ELF-1 (cell line): ENCODE measurements around the gene PIM3.
"Not testable (repeated sequence)": the region's sequence is repeated elsewhere in the genome, so short reads cannot be mapped to it uniquely, and the experiment has no call there.

Experiments used
- DNase-seq: peaks from one replicate; pipeline ENCODE4 v3.0.0-alpha.2; 2016; ENCODE audit warnings: low read depth, low spot score

The PIM3 gene

GRCh38 chr22:49966774-49967705, 6.5 kb downstream of the PIM3 start:
- DNase-seq = peak; percentile 49

GRCh38 chr22:49967706-49968208, 7.2 kb downstream of the PIM3 start:
- DNase-seq = peak; percentile 49

DNA sequence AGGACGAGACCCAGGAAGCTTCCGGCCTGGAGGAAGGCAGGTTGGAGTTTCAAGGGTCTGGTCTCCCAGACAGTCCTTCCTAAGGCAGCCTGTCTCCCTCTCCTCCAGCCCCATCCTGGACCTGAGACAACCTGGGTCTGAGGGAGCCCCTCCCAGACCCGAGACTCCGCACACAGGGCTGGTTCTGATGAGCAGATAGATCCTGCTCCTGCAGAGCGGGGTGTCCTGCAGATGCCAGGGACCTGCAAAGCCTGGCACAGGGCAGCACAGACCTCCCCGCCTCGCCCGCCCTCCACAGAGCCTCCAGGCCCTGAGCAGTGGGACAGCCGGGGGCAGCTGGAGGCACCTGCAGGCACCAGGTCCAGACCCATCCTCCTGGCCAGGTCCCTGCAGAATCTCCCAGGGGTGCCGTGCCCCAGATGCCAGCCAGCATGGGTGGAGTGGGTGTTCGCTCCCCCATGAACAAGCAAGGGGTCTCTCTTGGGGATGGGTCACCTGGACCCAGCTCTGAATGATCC, 7.8 kb downstream of the PIM3 start:
- peak; percentile 4 for DNase-seq

DNA sequence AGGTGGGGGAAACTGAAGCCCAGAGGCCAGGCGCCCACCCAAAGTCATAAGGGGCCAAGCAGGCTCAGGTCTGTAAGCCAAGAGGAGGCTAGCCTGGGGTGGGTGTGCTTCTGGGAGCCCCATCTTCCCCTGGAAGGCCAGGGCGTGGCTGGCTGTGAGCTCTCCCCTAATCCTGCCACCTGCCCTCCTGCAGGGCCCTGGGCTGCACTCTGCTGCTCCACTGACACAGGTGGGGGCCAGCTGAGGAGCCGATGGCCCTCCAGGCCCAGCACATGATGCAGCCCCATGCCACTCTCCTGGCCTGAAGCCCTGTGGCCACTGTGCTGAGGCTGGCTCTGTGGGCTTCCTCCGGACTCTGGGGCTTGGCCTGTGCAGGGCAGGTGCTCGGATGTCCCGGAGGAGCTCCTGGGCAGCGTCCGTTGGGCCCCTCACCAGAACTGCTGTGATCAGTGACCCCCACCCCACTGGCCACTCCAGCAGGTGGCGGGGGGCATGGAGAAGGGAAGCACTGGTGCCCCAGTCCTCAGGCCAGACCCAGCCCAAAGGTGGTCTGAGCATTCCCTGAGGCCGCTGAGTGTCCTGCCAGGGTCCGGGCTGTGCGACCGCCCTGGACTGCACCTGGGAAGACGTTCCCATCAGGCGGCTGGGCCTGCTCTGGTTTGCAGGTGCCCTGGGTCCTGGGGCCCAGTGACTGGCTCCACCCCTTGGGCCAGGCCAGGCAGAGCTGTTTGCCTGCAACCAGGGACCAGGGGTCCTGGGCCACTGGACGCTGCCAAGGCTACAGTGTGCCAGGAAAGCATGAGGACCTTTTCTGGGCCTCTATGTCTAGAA, 8.5 kb downstream of the PIM3 start:
- peak; percentile 2 for DNase-seq

DNA sequence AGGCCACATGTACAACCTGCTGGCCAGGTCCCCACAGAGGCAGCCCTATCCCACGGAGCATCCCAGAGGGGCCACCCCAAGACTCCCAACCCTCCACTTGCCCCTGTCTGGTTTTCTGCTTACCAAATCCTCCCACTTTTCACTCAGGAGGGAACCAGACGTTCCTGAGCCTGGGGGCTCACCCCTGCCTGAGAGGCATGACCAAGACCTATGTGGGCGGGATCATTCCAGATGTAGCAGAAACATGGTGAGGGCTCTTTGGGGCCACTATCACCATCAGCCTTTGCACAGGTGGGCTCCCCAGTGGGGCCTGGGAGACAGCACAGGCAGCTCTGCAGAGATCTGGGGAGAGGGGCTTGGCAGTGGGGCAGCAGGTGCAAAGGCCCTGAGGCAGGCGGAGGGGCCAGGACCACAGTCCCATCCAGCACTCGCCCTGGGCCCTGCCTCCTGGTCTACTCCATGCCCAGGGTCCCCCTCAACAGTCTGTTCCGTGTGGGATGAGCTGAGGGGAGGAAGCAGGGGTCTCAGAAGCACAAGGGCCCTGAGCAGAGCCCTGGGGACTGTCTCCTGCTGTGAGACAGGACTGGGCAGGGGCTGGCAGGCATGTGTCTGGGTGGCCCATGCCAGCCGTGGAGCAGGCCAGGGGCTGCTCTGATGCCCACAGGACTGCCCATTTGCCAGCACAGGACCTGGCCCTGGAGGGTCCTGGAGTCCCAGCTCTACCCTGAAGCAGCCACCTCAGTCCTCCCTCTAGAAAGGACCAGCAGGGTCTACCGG, 9.4 kb downstream of the PIM3 start:
- DNase-seq = peak; percentile 2

- peak; percentile 93 for DNase-seq
Measured at GRCh38 chr22:49970528-49971231, 10.1 kb downstream of the PIM3 start.

- peak; percentile 19 for DNase-seq
Measured at GRCh38 chr22:49971232-49972162, 10.9 kb downstream of the PIM3 start.

DNA sequence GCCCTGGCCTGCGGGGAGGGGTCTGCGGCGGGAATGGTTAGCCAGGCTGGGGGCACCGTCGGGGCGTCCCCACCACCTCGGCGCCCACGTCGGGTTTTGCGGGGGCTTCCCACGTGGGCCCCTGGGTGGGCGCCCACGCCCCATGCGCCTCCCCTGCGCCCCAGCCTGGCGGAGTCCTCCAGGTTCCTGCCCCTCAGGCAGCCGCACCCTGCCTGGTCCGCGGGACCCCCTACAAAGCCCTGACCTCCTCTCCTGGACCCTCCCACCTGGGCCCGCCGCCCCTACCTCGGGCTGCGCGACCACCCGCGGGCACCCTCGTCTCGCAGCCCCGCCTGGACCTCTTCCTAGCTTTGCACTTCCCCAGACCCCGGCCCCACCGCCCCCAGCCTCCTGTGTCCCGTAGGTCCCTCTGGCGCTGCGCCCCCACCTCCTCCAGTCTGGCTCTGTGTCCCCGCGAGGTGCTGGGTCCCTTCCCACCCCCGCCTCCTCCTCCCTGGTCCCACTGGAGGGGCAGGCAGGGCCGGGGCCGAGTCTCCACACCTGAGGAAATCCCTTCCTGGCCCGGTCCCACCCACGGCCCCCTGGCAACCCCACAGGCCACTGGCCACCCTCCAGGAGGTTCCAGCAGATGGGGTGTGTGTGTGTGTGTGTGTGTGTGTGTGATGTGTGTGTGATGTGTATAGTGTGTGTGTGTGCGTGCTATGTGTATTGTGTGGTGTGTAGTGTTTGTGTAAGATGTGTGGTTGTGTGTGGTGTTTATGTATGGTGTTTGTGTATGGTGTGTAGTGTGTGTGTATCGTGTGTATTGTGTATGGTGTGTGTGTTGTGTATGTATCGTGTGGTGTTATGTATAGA, 11.8 kb downstream of the PIM3 start:
- no peak for DNase-seq

DNA sequence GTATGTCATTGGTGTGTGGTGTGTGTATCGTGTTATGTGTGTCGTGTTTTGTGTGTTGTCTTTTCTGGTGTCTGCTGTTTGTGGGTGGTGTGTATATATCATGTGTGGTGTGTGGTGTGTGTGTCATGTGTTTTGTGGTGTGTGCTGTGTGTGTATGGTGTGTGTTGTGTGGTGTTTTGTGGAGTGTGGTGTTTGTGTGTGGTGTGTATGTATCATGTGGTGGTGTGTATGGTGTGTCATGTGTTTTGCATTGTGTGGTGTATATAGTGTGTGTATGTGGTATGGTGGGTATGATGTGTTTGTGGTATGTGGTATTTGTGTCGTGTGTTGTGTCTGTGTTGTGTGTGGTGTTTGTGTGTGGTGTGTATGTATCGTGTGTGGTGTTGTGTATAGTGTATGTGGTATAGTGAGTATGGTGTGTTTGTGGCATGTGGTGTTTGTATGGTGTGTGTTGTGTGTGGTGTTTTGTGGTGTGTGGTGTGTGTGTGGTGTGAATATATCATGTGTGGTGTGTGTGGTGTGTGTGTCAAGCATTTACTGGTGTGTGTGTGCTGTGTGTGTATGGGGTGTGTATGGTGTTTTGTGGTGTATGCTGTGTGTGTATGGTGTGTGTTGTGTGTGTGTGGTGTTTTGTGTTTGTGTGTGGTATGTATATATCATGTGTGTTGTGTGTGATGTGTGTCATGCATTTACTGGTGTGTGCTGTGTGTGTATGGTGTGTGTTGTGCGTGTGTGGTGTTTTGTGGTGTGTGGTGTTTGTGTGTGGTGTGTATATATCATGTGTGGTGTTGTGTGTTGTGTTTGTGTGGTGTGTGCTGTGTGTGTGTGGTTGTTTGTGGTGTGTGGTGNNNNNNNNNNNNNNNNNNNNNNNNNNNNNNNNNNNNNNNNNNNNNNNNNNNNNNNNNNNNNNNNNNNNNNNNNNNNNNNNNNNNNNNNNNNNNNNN, 12.7 kb downstream of the PIM3 start:
- DNase-seq = peak; percentile 6

DNA sequence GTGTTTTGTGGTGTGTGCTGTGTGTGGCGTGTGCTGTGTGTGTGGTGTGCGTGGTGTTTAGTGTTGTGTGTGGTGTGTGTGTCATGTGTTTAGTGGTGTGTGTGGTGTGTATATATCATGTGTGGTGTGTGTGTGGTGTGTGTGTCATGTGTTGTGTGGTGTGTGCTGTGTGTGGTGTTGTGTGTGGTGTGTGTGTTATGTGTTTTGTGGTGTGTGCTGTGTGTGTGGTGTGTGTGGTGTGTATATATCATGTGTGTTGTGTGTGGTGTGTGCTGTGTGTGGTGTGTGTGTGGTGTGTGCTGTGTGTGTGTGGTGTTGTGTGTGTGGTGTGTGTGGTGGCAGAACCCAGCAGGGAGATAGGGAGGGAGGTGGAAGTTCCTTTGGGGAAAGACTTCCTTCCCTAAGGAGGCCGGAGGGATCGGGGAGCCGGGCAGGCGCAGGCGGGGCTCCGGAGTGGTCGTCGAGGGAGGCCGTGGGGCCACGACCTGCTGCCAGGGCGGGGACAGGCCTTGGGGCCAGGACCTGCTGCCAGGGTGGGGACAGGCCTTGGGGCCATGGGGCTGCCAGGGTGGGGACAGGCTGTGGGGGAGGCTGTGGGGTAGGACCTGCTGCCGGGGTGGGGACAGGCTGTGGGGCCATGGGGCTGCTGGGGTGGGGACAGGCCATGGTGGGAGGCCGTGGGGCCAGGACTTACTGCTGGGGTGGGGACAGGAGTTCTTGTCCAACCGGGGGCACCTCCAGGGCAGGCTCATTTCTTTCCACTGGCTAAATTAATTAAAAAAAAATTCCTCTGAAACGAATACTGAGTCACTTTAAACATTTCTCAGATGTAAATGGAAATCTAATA, 15.2 kb downstream of the PIM3 start:
- peak; percentile 11 for DNase-seq

GRCh38 chr22:49976439-49977175, 16.0 kb downstream of the PIM3 start:
- DNase-seq = peak; percentile 3

GRCh38 chr22:49977578-49977977, 17.0 kb downstream of the PIM3 start:
- DNase-seq = no peak

GRCh38 chr22:49979587-49980264, 19.2 kb downstream of the PIM3 start:
- no peak for DNase-seq

DNA sequence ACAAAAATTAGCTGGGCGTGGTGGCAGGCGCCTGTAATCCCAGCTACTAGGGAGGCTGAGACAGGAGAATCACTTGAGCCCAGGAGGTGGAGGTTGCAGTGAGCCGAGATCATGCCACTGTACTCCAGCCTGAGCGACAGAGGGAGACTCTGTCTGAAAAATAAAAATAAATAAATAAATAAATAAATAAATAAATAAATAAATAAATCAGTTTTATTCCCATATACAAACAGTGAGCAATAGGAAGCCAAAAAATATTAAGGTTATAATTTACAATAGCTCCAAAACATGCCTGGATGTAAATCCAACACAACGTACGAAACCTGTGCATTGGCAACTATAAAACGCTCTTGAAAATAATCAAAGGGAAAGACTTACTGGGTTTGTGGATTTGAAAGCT, 21.2 kb downstream of the PIM3 start:
- DNase-seq = not testable (repeated sequence)
